ENCODE results near the gene MEX3D. TPM values are rescaled to one million over a fixed set of nuclear protein-coding genes. Genes with fewer than 3 reads are reported as not detected.

MEX3D gene
- total and polyA plus RNA-seq, 12 donors = 1.6 to 31.6 (median 14.4) TPM

Small RNA genes lying within 50 kb of the gene (small RNA-seq; reads per million reads assigned to genes)
- gene AC005943.2 (0 reads per million in 2 donors), gene RN7SL477P (0 reads per million in 2 donors), gene RNU6-1223P (0 reads per million in 2 donors)

Other genes starting within 250 kb of the MEX3D start
- 100 to 1,000 TPM; 102 to 286 (median 150) TPM for gene NDUFS7, start 184.4 kb downstream of the MEX3D start, total RNA-seq
- 100 to 1,000 TPM in 2 of 3 donors, 1 to 10 TPM in 1; 4.7 to 267 (median 134) TPM for gene NDUFS7, start 184.4 kb downstream of the MEX3D start, polyA plus RNA-seq
- 10 to 100 TPM; 14.8 to 96.9 (median 30.7) TPM for gene GAMT, start 166.8 kb downstream of the MEX3D start, total RNA-seq
- gene GAMT, start 166.8 kb downstream of the MEX3D start, polyA plus RNA-seq = 10 to 100 TPM in 2 of 3 donors, 1 to 10 TPM in 1; 7.4 to 84.5 (median 74.2) TPM
- gene DAZAP1, start 160.7 kb downstream of the MEX3D start, total RNA-seq = 10 to 100 TPM; 11.5 to 87.5 (median 41.4) TPM
- gene DAZAP1, start 160.7 kb downstream of the MEX3D start, polyA plus RNA-seq = 100 to 1,000 TPM in 1 of 3 donors, 10 to 100 TPM in 2; 60.0 to 117 (median 77.5) TPM
- gene RPS15, start 129.9 kb downstream of the MEX3D start, total RNA-seq = 1,000 to 10,000 TPM in 6 of 9 donors, 100 to 1,000 TPM in 3; 780 to 3,934 (median 1,471) TPM
- 1,000 to 10,000 TPM in 2 of 3 donors, 100 to 1,000 TPM in 1; 471 to 4,071 (median 2,224) TPM for gene RPS15, start 129.9 kb downstream of the MEX3D start, polyA plus RNA-seq
- gene APC2, start 118.2 kb downstream of the MEX3D start, total RNA-seq = 1 to 10 TPM in 3 of 9 donors, under 1 TPM in 6; 0.06 to 6.9 (median 0.35) TPM
- 10 to 100 TPM in 1 of 3 donors, under 1 TPM in 2; 0.71 to 12.9 (median 0.82) TPM for gene APC2, start 118.2 kb downstream of the MEX3D start, polyA plus RNA-seq
- 10 to 100 TPM; 26.9 to 60.4 (median 35.6) TPM for gene C19orf25, start 89.1 kb downstream of the MEX3D start, total RNA-seq
- gene C19orf25, start 89.1 kb downstream of the MEX3D start, polyA plus RNA-seq = 10 to 100 TPM in 2 of 3 donors, 1 to 10 TPM in 1; 6.0 to 55.7 (median 33.4) TPM
- gene PCSK4, start 78.0 kb downstream of the MEX3D start, total RNA-seq = 10 to 100 TPM in 2 of 9 donors, 1 to 10 TPM in 7; 1.2 to 13.1 (median 4.4) TPM
- gene PCSK4, start 78.0 kb downstream of the MEX3D start, polyA plus RNA-seq = 10 to 100 TPM in 2 of 3 donors, 1 to 10 TPM in 1; 1.3 to 29.7 (median 13.7) TPM
- gene REEP6, start 77.1 kb downstream of the MEX3D start, total RNA-seq = 100 to 1,000 TPM in 5 of 9 donors, 10 to 100 TPM in 4; 44.5 to 189 (median 110) TPM
- 100 to 1,000 TPM in 2 of 3 donors, 10 to 100 TPM in 1; 16.5 to 205 (median 120) TPM for gene REEP6, start 77.1 kb downstream of the MEX3D start, polyA plus RNA-seq
- 1 to 10 TPM in 7 of 9 donors, under 1 TPM in 2; 0.61 to 8.8 (median 1.6) TPM for gene ADAMTSL5, start 55.3 kb downstream of the MEX3D start, total RNA-seq
- 1 to 10 TPM in 2 of 3 donors, under 1 TPM in 1; 0.79 to 2.4 (median 2.0) TPM for gene ADAMTSL5, start 55.3 kb downstream of the MEX3D start, polyA plus RNA-seq
- gene PLK5, start 44.2 kb downstream of the MEX3D start, total RNA-seq = under 1 TPM in 2 of 9 donors, not detected in 7; 0.15 to 0.17 TPM
- 1 to 10 TPM in 1 of 3 donors, under 1 TPM in 1, not detected in 1; 0.47 to 1.0 TPM for gene PLK5, start 44.2 kb downstream of the MEX3D start, polyA plus RNA-seq
- gene MBD3, start 24.5 kb upstream of the MEX3D start, total RNA-seq = 100 to 1,000 TPM in 4 of 9 donors, 10 to 100 TPM in 5; 60.6 to 144 (median 92.1) TPM
- gene MBD3, start 24.5 kb upstream of the MEX3D start, polyA plus RNA-seq = 100 to 1,000 TPM in 1 of 3 donors, 10 to 100 TPM in 1, 1 to 10 TPM in 1; 3.5 to 221 (median 95.8) TPM
- gene UQCR11, start 37.1 kb upstream of the MEX3D start, total RNA-seq = 100 to 1,000 TPM in 6 of 9 donors, 10 to 100 TPM in 3; 47.1 to 336 (median 267) TPM
- gene UQCR11, start 37.1 kb upstream of the MEX3D start, polyA plus RNA-seq = 100 to 1,000 TPM in 1 of 3 donors, 10 to 100 TPM in 2; 91.7 to 122 (median 96.9) TPM
- gene TCF3, start 84.3 kb upstream of the MEX3D start, total RNA-seq = 10 to 100 TPM; 15.7 to 96.0 (median 39.9) TPM
- gene TCF3, start 84.3 kb upstream of the MEX3D start, polyA plus RNA-seq = 10 to 100 TPM in 2 of 3 donors, 1 to 10 TPM in 1; 8.5 to 45.1 (median 44.2) TPM
- gene ONECUT3, start 185.2 kb upstream of the MEX3D start, total RNA-seq = not detected
- gene ONECUT3, start 185.2 kb upstream of the MEX3D start, polyA plus RNA-seq = under 1 TPM in 1 of 3 donors, not detected in 2; under 0.01 TPM
- gene ATP8B3, start 244.0 kb upstream of the MEX3D start, total RNA-seq = 10 to 100 TPM in 2 of 9 donors, 1 to 10 TPM in 6, under 1 TPM in 1; 0.26 to 15.1 (median 4.9) TPM
- 1 to 10 TPM; 2.0 to 9.2 (median 3.9) TPM for gene ATP8B3, start 244.0 kb upstream of the MEX3D start, polyA plus RNA-seq